ENCODE results near the gene ZFAND4.
"Not testable (repeated sequence)": the region's sequence is repeated elsewhere in the genome, so short reads cannot be mapped to it uniquely, and the experiment has no call there.

Gene ZFAND4

GRCh38 chr10:45589868-45590267 is 82.7 kb downstream of the ZFAND4 start:
- DNase-seq (ENCODE audit: low spot score), result no peak

- no peak for DNase-seq (ENCODE audit: low spot score)
These were observed 83.6 kb downstream of the ZFAND4 start for GRCh38 chr10:45589009-45589408.

- DNase-seq (ENCODE audit: low spot score), result no peak
These were observed 86.3 kb downstream of the ZFAND4 start for GRCh38 chr10:45586028-45586824.

GRCh38 chr10:45585131-45585530 is 87.4 kb downstream of the ZFAND4 start:
- no peak for DNase-seq (ENCODE audit: low spot score)

DNA sequence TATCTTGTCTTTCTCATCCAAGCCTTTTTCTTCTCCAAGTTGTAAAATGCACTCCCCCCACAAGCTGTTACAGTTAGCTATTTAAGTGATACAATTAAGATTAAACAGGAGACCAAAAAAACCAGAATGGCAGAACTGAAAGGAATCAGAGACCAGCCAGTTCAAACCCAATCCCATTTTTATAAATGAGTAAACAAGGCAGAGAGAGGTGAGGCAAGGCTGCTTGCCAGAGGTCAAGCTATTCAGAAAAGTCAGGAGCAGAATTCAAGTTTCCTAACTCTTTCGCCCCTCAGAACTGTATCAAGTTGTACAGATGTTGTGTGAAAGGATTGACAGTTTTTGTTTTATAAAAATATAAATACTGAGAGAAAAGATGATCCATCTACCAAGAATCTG is 90.2 kb downstream of the ZFAND4 start:
- no peak for DNase-seq (ENCODE audit: low spot score)

- no peak for DNase-seq (ENCODE audit: low spot score)
These were observed 90.8 kb downstream of the ZFAND4 start for GRCh38 chr10:45581582-45582385.

- DNase-seq (ENCODE audit: low spot score), result peak; percentile 5
These were observed 91.4 kb downstream of the ZFAND4 start for GRCh38 chr10:45581216-45581549.

DNA sequence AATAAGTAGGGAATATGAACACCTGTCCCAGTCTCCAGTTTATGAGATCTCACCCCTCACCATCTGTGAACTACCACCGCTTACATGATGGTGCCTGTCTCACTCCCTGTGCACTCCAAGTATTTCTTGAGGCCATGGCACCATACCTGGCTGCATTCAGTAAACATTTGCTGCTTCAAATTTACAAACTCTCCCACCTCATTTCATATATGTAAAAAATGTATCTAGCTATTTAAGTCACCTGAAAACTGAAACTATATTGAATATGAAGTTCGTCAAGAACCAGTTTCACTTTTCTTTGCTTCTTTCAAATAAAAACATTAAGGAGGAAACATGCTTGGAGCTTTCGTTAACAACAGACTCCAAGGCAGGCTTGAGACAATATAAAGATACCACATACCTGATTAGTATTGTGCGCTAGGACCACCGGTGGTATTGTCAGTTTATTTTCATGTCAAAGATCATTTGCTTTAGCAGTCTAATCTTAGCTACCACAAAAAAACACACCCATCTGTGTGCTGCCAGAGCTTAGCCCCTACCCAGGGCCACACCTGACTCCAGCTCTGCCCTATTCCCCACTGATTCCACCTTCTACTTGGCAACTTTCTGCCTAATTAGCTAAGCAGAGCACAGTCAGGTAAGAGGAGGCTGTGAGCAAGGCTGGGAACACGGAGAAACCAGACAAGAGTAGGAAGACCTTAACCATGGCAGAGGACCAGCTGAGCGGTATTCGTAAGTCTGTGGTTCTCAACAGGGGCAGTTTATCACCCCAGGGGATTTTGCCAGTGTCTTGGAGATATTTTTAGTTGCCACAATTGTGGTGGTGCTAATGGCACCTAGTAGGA is 92.0 kb downstream of the ZFAND4 start:
- DNase-seq (ENCODE audit: low spot score), result peak; percentile 54

DNA sequence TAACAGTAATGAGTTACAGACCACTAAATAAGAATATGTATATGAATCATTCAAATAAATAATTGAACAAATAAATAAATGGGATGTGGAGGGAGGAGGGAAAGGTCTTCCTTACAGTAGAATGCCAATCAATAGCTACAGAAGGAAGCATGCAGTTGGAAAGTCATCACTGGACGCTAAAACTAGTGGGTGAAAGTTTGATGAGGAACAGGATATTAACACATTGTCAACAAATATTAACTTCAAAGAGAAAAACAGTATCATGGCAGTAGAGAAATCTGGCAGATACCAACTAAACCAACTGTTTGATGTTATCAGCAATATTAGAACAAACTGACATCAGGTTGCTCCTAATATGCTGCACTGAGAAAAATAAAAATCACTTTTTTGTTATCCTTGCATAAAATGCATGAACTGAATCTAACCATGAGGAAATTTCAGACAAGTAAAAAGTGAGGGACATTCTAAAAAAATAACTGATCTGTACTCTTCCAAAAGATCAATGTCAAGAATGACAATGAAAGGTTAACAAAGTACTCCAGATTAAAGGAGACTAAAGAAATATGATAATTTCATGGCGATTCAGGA is 94.1 kb downstream of the ZFAND4 start:
- no peak for DNase-seq (ENCODE audit: low spot score)

- no peak for DNase-seq (ENCODE audit: low spot score)
These were observed 96.5 kb downstream of the ZFAND4 start for GRCh38 chr10:45575966-45576597.

- DNase-seq (ENCODE audit: low spot score), result not testable (repeated sequence)
These were observed 97.4 kb downstream of the ZFAND4 start for GRCh38 chr10:45575032-45575761.

- DNase-seq (ENCODE audit: low spot score), result no peak
These were observed 103.1 kb downstream of the ZFAND4 start for GRCh38 chr10:45569471-45569870.

DNA sequence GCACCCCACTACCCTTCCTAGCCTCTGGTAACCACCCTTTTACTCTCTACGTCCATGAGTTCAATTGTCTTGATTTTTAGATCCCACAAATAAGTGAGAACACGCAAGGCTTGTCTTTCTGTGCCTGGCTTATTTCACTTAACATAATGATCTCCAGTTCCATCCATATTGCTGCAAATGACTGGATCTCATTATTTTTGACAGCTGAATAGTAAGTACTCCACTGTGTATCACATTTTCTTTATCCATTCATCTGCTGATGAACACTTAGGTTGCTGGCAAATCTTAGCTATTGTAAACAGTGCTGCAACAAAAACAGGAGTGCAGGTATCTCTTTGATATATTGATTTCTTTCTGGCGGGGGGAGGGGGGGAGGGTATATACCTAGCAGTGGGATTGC is 106.2 kb downstream of the ZFAND4 start:
- DNase-seq (ENCODE audit: low spot score), result no peak
